ENCODE data around the gene SIK2. TPM values are rescaled to one million over a fixed set of nuclear protein-coding genes. Genes with fewer than 3 reads are reported as not detected.

SIK2 gene
- total and polyA plus RNA-seq, 9 of the 15 experiments (the other 6 are each of a cell fraction or from before 2014, with no cell fraction given), result 0.74 to 11.6 (median 3.8) TPM

GRCh38 chr11:111698852-111699559, 96.8 kb downstream of the SIK2 start (continued):
- TF ChIP-seq RFX1 (IDR thresholded peaks at IDR 0.05) (no peak), ZKSCAN3 (CRISPR knock-in tag; IDR thresholded peaks at IDR 0.05) (no peak), MYNN (IDR thresholded peaks at IDR 0.05) (peak; percentile 65; the same call in 1 of the 2 replicates), MYNN (CRISPR knock-in tag; IDR thresholded peaks at IDR 0.05) (no peak), ZFP30 (CRISPR knock-in tag; IDR thresholded peaks at IDR 0.05; ENCODE audit: borderline replicate concordance) (no peak), SRF (CRISPR knock-in tag; IDR thresholded peaks at IDR 0.05) (no peak), GTF2B (IDR thresholded peaks at IDR 0.05; ENCODE audit: extremely low read depth, insufficient read length) (no peak), HBP1 (CRISPR knock-in tag; IDR thresholded peaks at IDR 0.05) (no peak), CBFA2T3 (IDR thresholded peaks at IDR 0.05) (peak; percentile 87), SRSF7 (optimal IDR thresholded peaks at IDR 0.05; ENCODE audit: low read depth, low read length) (no peak), TAL1 (IDR thresholded peaks at IDR 0.05) (peak; percentile 77), MBD2 (IDR thresholded peaks at IDR 0.05; ENCODE audit: borderline replicate concordance, low read depth) (0 out of 2 replicates have a peak, but pooled peaks have one; percentile 30), CC2D1A (IDR thresholded peaks at IDR 0.05) (peak; percentile 19; the same call in 1 of the 2 replicates), SMARCE1 (IDR thresholded peaks at IDR 0.05) (peak; percentile 91), ID3 (CRISPR knock-in tag; IDR thresholded peaks at IDR 0.05) (no peak), ID3 (tag; IDR thresholded peaks at IDR 0.05) (no peak), TEAD4 (IDR thresholded peaks at IDR 0.05; ENCODE audit: low read length) (peak; percentile 84), TEAD4 (CRISPR knock-in tag; IDR thresholded peaks at IDR 0.05; ENCODE audit: borderline replicate concordance) (no peak), CREM (IDR thresholded peaks at IDR 0.05; ENCODE audit: low read depth) (0 out of 2 replicates have a peak, but pooled peaks have one; percentile 20), SP1 (CRISPR knock-in tag; IDR thresholded peaks at IDR 0.05) (peak; percentile 18; the same call in 1 of the 2 replicates), CHAMP1 (IDR thresholded peaks at IDR 0.05) (0 out of 2 replicates have a peak, but pooled peaks have one; percentile 34), TAF1 (IDR thresholded peaks at IDR 0.05; ENCODE audit: control insufficient read depth, extremely low read depth, insufficient read depth, low read length, severe bottlenecking) (peak; percentile 24), NCOR1 (IDR thresholded peaks at IDR 0.05) (peak; percentile 70), SPI1 (IDR thresholded peaks at IDR 0.05; ENCODE audit: borderline replicate concordance, low read depth, low read length) (no peak), KDM1A (IDR thresholded peaks at IDR 0.05) (peak; percentile 7 to 19; a peak in 2 of 4 replicates), NFIC (IDR thresholded peaks at IDR 0.05) (peak; percentile 40; the same call in 1 of the 2 replicates), KAT2B (IDR thresholded peaks at IDR 0.05; ENCODE audit: low read depth, low read length) (no peak)
